Tibial artery (tissue), 4 donors: ENCODE measurements around the gene UBE2G1.
A peak's percentile ranks its signal among the peaks of the same experiment; 100 is the strongest.

ENCODE experiments used
- DNase-seq, 2 donors: peaks; one replicate each; pipeline ENCODE4 v3.0.0-alpha.2; 2019
- H3K27ac ChIP-seq, 2 donors: fragments of 200-600 bp; sonication (generic) in 1 of 2; 1 replicate in 1 of 2; 2 replicates in 1 of 2; pipeline ENCODE4 v1.5.1; 2018 to 2019; ENCODE audit warnings: mild to moderate bottlenecking in 1 of 2
- H3K27me3 ChIP-seq, 2 donors: fragments of 200-600 bp; sonication (generic) in 1 of 2; one replicate each; pipeline versions ENCODE4 v1.5.1 to v1.6.0; 2016 to 2019
- H3K36me3 ChIP-seq, 3 donors: fragments of 200-600 bp; sonication (generic) in 2 of 3; one replicate each; pipeline ENCODE4 v1.5.1; 2016 to 2019; ENCODE audit warnings: mild to moderate bottlenecking in 2 of 3
- H3K4me1 ChIP-seq, 4 donors: fragments of 200-600 bp; sonication (generic) in 2 of 4; 1 replicate in 3 of 4; 2 replicates in 1 of 4; pipeline ENCODE4 v1.5.1; 2016 to 2019
- H3K4me3 ChIP-seq, 2 donors: fragments of 200-600 bp; sonication (generic) in 1 of 2; 1 replicate in 1 of 2; 2 replicates in 1 of 2; pipeline ENCODE4 v1.5.1; 2018 to 2019; ENCODE audit warnings: mild to moderate bottlenecking in 2 of 2
- H3K9me3 ChIP-seq, 3 donors: fragments of 200-600 bp; sonication (generic) in 1 of 3; one replicate each; pipeline ENCODE4 v1.5.1; 2016 to 2019
- intact Hi-C: fragments of 100-400 bp; cut with DNase I; formaldehyde crosslinking; loops from one replicate; pipeline ENCODE4 v1.15.0; 2023; ENCODE audit warnings: low total_unique reads
- TF ChIP-seq, protein P1 (sequence below), 2 experiments: fragments of 200-600 bp in 1 of 2; fragments of 450-650 bp in 1 of 2; IDR thresholded peaks; one replicate each; pipeline ENCODE4 v1.5.1; 2017 to 2019; ENCODE audit warnings: antibody characterized with exemption in 2 of 2, mild to moderate bottlenecking in 1 of 2, moderate library complexity in 1 of 2

Gene UBE2G1

DNA sequence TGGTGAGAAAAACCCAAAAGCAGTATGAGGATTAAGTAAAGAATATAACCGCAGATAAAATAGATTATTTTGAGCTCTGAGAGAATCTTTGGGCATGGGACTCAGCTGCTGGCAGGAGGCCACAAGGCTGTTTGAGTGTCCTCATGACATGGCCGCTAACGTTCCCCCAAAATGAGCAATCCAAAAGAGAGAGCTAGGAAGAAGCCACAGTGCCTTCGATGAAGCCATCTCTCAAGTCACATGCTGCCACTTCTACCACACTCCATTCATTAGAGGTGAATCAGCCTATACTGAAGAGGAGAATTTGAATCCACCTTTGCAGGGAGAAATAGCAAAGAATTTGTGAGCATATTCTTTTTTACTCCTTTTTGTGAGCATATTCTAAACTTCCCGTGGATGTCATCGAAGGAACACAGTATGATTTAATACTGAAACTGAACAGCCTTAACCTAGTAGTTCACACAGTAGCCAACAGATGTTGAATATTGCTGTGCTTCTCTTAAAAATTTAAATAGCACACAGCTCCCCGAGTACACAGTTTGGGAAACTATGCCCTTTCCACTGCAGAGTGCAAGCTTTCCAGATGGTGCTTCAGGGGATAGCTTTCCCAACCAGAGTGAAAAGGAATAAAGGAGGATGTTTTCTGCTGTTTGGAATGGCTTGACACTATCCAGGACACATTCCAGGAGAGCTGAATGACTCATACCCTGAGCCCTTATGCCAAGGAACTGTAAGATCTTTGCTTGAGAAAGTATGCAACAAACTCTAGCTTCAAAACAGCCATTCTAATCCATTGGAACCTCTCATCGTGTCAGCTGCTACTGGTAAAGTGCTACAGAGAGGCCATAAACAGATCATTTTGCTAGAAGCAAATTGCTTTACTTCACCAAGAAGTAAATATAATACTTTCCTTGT, 136.6 kb downstream of the UBE2G1 start:
- peak overlapping the region; percentile 80 to 88 for H3K27ac ChIP-seq
- intact Hi-C loops, result no loop called here
- no peaks in the 10 kb centered on the region for H3K27me3 ChIP-seq
- TF ChIP-seq, protein P1, sequence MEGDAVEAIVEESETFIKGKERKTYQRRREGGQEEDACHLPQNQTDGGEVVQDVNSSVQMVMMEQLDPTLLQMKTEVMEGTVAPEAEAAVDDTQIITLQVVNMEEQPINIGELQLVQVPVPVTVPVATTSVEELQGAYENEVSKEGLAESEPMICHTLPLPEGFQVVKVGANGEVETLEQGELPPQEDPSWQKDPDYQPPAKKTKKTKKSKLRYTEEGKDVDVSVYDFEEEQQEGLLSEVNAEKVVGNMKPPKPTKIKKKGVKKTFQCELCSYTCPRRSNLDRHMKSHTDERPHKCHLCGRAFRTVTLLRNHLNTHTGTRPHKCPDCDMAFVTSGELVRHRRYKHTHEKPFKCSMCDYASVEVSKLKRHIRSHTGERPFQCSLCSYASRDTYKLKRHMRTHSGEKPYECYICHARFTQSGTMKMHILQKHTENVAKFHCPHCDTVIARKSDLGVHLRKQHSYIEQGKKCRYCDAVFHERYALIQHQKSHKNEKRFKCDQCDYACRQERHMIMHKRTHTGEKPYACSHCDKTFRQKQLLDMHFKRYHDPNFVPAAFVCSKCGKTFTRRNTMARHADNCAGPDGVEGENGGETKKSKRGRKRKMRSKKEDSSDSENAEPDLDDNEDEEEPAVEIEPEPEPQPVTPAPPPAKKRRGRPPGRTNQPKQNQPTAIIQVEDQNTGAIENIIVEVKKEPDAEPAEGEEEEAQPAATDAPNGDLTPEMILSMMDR (IDR thresholded peaks at IDR 0.05), result no peak
- H3K36me3 ChIP-seq, result no peaks in the 10 kb centered on the region
- peaks cover 3 to 65% (median 42%) of the 10 kb centered on the region in 4 donors for H3K4me1 ChIP-seq
- no peaks in the 10 kb centered on the region for H3K9me3 ChIP-seq
- DNase-seq, result peak; percentile 78
- H3K4me3 ChIP-seq, result peak overlapping the region; percentile 9 to 27

DNA sequence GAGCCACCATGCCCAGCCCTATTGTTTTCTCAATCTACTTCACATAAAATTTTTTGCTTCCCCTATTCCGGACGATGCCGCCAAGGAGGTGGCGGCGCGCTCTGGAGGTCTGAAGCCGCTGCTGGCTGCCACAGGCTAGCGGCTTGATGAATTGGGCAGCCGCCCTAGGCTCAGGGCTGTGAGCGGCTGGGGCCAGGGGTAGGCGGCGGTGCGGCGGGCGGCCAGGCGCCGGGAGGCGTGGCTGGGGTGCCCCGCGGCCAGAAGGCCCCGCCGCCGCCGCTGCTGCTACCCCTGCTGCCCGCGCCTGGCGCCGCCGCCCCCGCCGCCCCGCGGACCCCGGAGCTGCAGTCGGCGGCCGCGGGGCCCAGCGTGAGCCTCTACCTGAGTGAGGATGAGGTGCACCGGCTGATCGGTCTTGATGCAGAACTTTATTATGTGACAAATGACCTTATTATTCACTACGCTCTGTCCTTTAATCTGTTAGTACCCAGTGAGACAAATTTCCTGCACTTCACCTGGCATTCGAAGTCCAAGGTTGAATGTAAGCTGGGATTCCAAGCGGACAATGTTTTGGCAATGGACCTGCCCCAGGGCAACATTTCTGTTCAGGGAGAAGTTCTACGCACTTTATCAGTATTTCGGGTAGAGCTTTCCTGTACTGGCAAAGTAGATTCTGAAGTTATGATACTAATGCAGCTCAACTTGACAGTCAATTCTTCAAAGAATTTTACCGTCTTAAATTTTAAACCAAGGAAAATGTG, 144.4 kb downstream of the UBE2G1 start:
- no peak for DNase-seq
- Histone ChIP-seq H3K4me1 (peaks cover 0 to 19% (median 11%) of the 10 kb centered on the region in 4 donors), H3K4me3 (no peak overlapping the region), H3K9me3 (no peaks in the 10 kb centered on the region), H3K27ac (peak overlapping the region in 1 of 2 donors; percentile 82), H3K27me3 (no peaks in the 10 kb centered on the region), H3K36me3 (peaks cover 0 to 12% (median 0%) of the 10 kb centered on the region in 3 donors)
- TF ChIP-seq, protein P1 (IDR thresholded peaks at IDR 0.05), result no peak
- intact Hi-C loops, result no loop called here

DNA sequence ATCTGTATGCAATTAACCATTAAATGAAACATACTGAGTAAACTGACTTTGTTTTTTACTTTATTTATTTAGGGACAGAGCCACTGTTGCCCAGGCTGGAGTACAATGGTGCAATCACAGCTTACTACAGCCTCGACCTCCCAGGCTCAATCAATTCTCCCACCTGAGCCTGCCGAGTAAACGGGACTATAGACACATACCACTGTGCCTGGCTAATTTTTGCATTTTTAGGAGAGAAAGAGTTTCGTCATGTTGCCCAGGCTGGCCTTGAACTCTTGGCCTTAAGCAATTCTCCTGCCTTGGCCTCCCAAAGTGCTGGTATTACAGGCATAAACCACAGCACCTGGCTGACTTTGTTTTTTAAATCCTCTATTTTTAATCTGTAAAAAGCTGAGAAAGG, 145.3 kb downstream of the UBE2G1 start:
- Histone ChIP-seq H3K4me1 (peaks cover 0 to 22% (median 11%) of the 10 kb centered on the region in 4 donors), H3K4me3 (peak overlapping the region in 1 of 2 donors; percentile 13), H3K27me3 (no peaks in the 10 kb centered on the region), H3K36me3 (peaks cover 0 to 12% (median 0%) of the 10 kb centered on the region in 3 donors), H3K9me3 (no peaks in the 10 kb centered on the region), H3K27ac (peak overlapping the region; percentile 80 to 82)
- intact Hi-C loops, result no loop called here
- TF ChIP-seq, protein P1 (IDR thresholded peaks at IDR 0.05), result no peak
- no peak for DNase-seq

DNA sequence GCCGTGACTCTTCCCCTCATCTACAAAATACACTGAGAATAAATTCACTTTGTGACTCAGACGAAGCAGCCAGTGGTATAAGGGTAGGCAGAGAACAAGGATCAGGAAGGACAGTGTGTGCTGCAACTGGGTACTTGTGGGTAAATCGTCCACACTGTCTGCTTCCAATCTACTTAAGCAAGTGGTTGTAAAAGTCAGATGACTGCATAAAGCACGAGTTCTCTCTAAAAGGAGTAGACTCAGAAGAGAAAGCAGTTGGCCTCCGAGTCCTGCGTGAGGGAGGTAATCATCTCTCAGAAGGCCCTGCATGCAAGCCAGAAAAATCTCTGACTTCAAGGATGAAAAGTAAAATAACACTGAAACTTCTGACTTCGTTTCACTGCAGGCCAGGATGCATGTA, 145.8 kb downstream of the UBE2G1 start:
- Histone ChIP-seq H3K27ac (peak overlapping the region; percentile 80 to 82), H3K36me3 (peaks cover 0 to 12% (median 0%) of the 10 kb centered on the region in 3 donors), H3K4me1 (peaks cover 0 to 27% (median 11%) of the 10 kb centered on the region in 4 donors), H3K27me3 (no peaks in the 10 kb centered on the region), H3K9me3 (no peaks in the 10 kb centered on the region), H3K4me3 (peak overlapping the region; percentile 9 to 13)
- intact Hi-C loops, result no loop called here
- TF ChIP-seq, protein P1 (IDR thresholded peaks at IDR 0.05), result no peak
- DNase-seq, result peak; percentile 51 to 77
